Panc1 (cell line): ENCODE measurements around the gene RUFY2. TPM values are rescaled to one million over a fixed set of nuclear protein-coding genes. Genes with fewer than 3 reads are reported as not detected.

Experiments
- ATAC-seq: fragments of 200-7000 bp; cut with Tn5 transposase; 2 replicates; pipeline ENCODE4 v1.9.1; 2020; ENCODE audit warnings: mild to moderate bottlenecking, moderate library complexity
- BruUV-seq: library from RNA; stranded (reverse); fragments of 400-500 nt; replicated peaks from 2 replicates; lab custom pipeline; 2021; lab: Mats Ljungman, UMichigan
- CTCF ChIA-PET: fragments of 300-600 bp; sonication (Branson Sonifier 250); formaldehyde crosslinking; loops from one replicate; lab custom pipeline; 2022; ENCODE audit warnings: antibody characterized with exemption; lab: Charles Lee
- POLR2A ChIA-PET: fragments of 300-600 bp; sonication (Branson Sonifier 250); formaldehyde crosslinking; loops from one replicate; lab custom pipeline; 2022; ENCODE audit warnings: antibody characterized with exemption; lab: Charles Lee
- DNase-seq: peaks from one replicate; pipeline ENCODE4 v3.0.0-alpha.2; 2010; ENCODE audit warnings: low read depth, low spot score
- H3K27ac ChIP-seq: 2 replicates; pipeline ENCODE4 v1.5.1; 2011; ENCODE audit warnings: mild to moderate bottlenecking, low read length, inconsistent platforms
- H3K27me3 ChIP-seq: fragments of 200-500 bp; sonication (Bioruptor generic); 2 replicates; pipeline ENCODE4 v1.6.0; 2014; ENCODE audit warnings: low read length, inconsistent platforms; ENCODE audit not compliant: control insufficient read depth, insufficient read depth
- H3K36me3 ChIP-seq: fragments of 200-500 bp; sonication (Bioruptor generic); 2 replicates; pipeline ENCODE4 v1.5.1; 2014; ENCODE audit warnings: inconsistent platforms, mild to moderate bottlenecking, low read length, moderate library complexity; ENCODE audit not compliant: control insufficient read depth, insufficient read depth
- H3K4me1 ChIP-seq: 2 replicates; pipeline ENCODE4 v1.5.1; 2011; ENCODE audit warnings: inconsistent platforms, mild to moderate bottlenecking, low read length, moderate library complexity; ENCODE audit not compliant: control insufficient read depth, insufficient read depth
- H3K4me3 ChIP-seq, 2 experiments: 2 replicates each; pipeline ENCODE4 v1.5.1; 2011 to 2012; ENCODE audit warnings: low read depth in 2 of 2, low read length in 2 of 2, mild to moderate bottlenecking in 2 of 2, inconsistent platforms in 1 of 2, moderate library complexity in 1 of 2
- H3K9me3 ChIP-seq: fragments of 200-500 bp; sonication (Bioruptor generic); 2 replicates; pipeline ENCODE4 v1.5.1; 2014; ENCODE audit warnings: low read depth, mild to moderate bottlenecking, inconsistent platforms, low read length, moderate library complexity; ENCODE audit not compliant: control insufficient read depth, insufficient read depth
- CTCF ChIP-seq: fragments of 450-650 bp; IDR thresholded peaks from 2 replicates; pipeline ENCODE4 v1.5.1; 2017; ENCODE audit warnings: mild to moderate bottlenecking
- POLR2AphosphoS5 ChIP-seq: IDR thresholded peaks from 2 replicates; pipeline ENCODE4 v1.6.1; 2012; ENCODE audit warnings: mild to moderate bottlenecking, low read depth, low read length, moderate library complexity
- SIN3A ChIP-seq: IDR thresholded peaks from 2 replicates; pipeline ENCODE4 v1.6.1; 2012; ENCODE audit warnings: low read depth, mild to moderate bottlenecking, low read length, moderate library complexity, borderline replicate concordance; ENCODE audit not compliant: insufficient read depth
- TCF7L2 ChIP-seq: IDR thresholded peaks from 2 replicates; pipeline ENCODE4 v1.6.1; 2011; ENCODE audit warnings: mild to moderate bottlenecking, low read depth, low read length, inconsistent platforms
- in situ Hi-C: cut with HindIII; loops from 2 replicates; pipeline ENCODE4 v1.10.0; 2016; ENCODE audit warnings: low sequenced_read_pairs, low pct_unique_long_range_greater_than_20kb
- intact Hi-C: fragments of 100-400 bp; cut with micrococcal nuclease; formaldehyde crosslinking; loops from one replicate; pipeline ENCODE4 v1.10.0; 2022; ENCODE audit not compliant: unreplicated experiment
- total RNA-seq: library from RNA; stranded (reverse); gene quantifications from one replicate; pipeline ENCODE4 v1.2.1, GENCODE V29; 2021; ENCODE audit not compliant: unreplicated experiment
- TF ChIP-seq, protein P1 (sequence below), 2 experiments: IDR thresholded peaks; 2 replicates each; pipeline ENCODE4 v1.6.1; 2011 to 2012; ENCODE audit warnings: low read depth in 2 of 2, control low read depth in 1 of 2, low read length in 1 of 2, mild to moderate bottlenecking in 1 of 2, moderate library complexity in 1 of 2; ENCODE audit not compliant: insufficient read depth in 1 of 2

Gene RUFY2
- total RNA-seq, 1 experiment from 2014 or later: 25.1 TPM

DNA sequence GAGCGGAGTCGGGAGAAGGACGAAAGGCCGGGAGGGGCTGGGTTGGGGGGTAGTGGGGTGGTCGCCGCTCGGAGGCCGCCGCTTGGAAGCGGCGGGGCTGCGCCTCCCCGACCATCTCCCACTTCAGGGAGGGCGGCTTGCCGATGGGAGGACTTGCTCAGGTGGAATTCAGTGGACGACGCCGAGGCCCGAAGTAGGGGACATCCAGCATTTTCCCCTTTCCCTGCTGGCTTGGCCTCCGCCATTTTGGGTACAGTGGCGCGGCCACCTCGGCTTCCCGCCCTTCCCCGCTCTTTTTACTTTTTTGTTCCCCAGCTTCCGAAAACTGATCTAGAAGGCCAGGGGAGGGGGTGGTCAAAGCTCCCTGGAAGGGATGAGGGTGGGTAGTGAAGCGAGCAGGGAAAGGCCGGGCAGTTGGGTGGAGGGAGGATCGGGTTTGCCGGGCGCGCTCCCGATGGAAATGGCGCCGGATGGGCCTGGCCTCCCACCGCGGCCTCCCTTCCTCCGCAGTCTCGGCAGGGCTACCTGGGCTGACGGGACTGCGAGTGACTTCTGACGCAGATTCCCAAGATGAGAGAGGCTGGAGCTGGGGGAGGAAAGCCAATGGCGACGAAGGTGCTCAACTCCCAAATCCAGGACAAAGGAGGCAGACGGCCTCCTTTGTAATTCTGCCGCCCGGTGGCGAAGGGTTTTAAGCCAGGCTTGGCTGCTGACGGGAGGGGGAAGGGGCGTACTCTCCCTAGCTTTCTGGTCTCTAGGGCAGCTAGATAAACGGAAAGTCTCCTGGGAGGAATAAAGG is 74.6 kb downstream of the RUFY2 start, which contains the start of gene PBLD:
Gene PBLD (minus strand): TSS at position 670 of the 799 bp plus-strand sequence. CDS start 26,084 bp downstream, outside the sequence.
- ChIA-PET CTCF (interaction anchor here (0.7 kb wide), 1 partner anchor 264 kb away, joined by 3 read pairs; no protein-coding TSS in a partner anchor), POLR2A (interaction anchor here (0.5 to 1.0 kb wide), 11 partner anchors 10 to 447 kb away, joined by 3 to 13 read pairs (median 5); no protein-coding TSS in a partner anchor)
- Histone ChIP-seq H3K4me3 (peak within 1 kb of the TSS; percentile 65 to 90), H3K4me1 (peaks cover 56% of the 10 kb centered on the region), H3K9me3 (no peaks in the 10 kb centered on the region), H3K36me3 (peaks cover 14% of the 10 kb centered on the region), H3K27ac (peak within 1 kb of the TSS; percentile 100), H3K27me3 (no peaks in the 10 kb centered on the region)
- in situ Hi-C loops: no loop called here
- TF ChIP-seq, protein P1, sequence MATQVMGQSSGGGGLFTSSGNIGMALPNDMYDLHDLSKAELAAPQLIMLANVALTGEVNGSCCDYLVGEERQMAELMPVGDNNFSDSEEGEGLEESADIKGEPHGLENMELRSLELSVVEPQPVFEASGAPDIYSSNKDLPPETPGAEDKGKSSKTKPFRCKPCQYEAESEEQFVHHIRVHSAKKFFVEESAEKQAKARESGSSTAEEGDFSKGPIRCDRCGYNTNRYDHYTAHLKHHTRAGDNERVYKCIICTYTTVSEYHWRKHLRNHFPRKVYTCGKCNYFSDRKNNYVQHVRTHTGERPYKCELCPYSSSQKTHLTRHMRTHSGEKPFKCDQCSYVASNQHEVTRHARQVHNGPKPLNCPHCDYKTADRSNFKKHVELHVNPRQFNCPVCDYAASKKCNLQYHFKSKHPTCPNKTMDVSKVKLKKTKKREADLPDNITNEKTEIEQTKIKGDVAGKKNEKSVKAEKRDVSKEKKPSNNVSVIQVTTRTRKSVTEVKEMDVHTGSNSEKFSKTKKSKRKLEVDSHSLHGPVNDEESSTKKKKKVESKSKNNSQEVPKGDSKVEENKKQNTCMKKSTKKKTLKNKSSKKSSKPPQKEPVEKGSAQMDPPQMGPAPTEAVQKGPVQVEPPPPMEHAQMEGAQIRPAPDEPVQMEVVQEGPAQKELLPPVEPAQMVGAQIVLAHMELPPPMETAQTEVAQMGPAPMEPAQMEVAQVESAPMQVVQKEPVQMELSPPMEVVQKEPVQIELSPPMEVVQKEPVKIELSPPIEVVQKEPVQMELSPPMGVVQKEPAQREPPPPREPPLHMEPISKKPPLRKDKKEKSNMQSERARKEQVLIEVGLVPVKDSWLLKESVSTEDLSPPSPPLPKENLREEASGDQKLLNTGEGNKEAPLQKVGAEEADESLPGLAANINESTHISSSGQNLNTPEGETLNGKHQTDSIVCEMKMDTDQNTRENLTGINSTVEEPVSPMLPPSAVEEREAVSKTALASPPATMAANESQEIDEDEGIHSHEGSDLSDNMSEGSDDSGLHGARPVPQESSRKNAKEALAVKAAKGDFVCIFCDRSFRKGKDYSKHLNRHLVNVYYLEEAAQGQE (IDR thresholded peaks at IDR 0.05; ENCODE audit: insufficient read depth in 1 of 2, low read depth in 2 of 2, low read length in 1 of 2): peak in 1 of 2 experiments; percentile 17; a peak in 1 of 4 replicates
- TF ChIP-seq TCF7L2 (peak; percentile 89), CTCF (peak; percentile 76), SIN3A (0 out of 2 replicates have a peak, but pooled peaks have one; percentile 85), POLR2AphosphoS5 (peak; percentile 86)
- no TSS peak for BruUV-seq
- ATAC-seq: peak; percentile 32
- peak; percentile 64 for DNase-seq
- intact Hi-C loops: no loop called here

- H3K9me3 ChIP-seq: no peaks in the 10 kb centered on the region
- BruUV-seq: TSS peak; percentile 84
- peaks cover 51% of the 10 kb centered on the region for H3K4me1 ChIP-seq
- TF ChIP-seq CTCF: no peak
- peak; percentile 99 for TF ChIP-seq SIN3A
- TF ChIP-seq, protein P1 (IDR thresholded peaks at IDR 0.05; ENCODE audit: insufficient read depth in 1 of 2, low read depth in 2 of 2, low read length in 1 of 2): peak; percentile 74 to 81
- TF ChIP-seq TCF7L2: peak; percentile 71; the same call in 1 of the 2 replicates
- peak; percentile 100 for TF ChIP-seq POLR2AphosphoS5
- peak; percentile 85 for ATAC-seq
- H3K36me3 ChIP-seq: peaks cover 8% of the 10 kb centered on the region
- peak; percentile 89 for DNase-seq
- in situ Hi-C loops: no loop called here
- no peaks in the 10 kb centered on the region for H3K27me3 ChIP-seq
- H3K4me3 ChIP-seq: peak within 1 kb of the TSS; percentile 65 to 90
- intact Hi-C loops: no loop called here
- POLR2A ChIA-PET: interaction anchor here (0.6 to 1.0 kb wide), 9 partner anchors 17 to 384 kb away, joined by 3 to 13 read pairs (median 8); no protein-coding TSS in a partner anchor
- peak within 1 kb of the TSS; percentile 100 for H3K27ac ChIP-seq
- CTCF ChIA-PET: no interaction called here
Observed at GRCh38 chr10:68331455-68332258, 75.4 kb downstream of the RUFY2 start, which contains the start of gene HNRNPH3. HNRNPH3 (plus strand) TSS chr10:68332064; CDS start chr10:68337222, 5,158 bp downstream.
